ENCODE measurements around the gene BTBD10. TPM values are rescaled to one million over a fixed set of nuclear protein-coding genes. Genes with fewer than 3 reads are reported as not detected.

The BTBD10 gene
- total and polyA plus RNA-seq, 2 experiments from 2014 or later, result 21.3 to 44.1 TPM

DNA sequence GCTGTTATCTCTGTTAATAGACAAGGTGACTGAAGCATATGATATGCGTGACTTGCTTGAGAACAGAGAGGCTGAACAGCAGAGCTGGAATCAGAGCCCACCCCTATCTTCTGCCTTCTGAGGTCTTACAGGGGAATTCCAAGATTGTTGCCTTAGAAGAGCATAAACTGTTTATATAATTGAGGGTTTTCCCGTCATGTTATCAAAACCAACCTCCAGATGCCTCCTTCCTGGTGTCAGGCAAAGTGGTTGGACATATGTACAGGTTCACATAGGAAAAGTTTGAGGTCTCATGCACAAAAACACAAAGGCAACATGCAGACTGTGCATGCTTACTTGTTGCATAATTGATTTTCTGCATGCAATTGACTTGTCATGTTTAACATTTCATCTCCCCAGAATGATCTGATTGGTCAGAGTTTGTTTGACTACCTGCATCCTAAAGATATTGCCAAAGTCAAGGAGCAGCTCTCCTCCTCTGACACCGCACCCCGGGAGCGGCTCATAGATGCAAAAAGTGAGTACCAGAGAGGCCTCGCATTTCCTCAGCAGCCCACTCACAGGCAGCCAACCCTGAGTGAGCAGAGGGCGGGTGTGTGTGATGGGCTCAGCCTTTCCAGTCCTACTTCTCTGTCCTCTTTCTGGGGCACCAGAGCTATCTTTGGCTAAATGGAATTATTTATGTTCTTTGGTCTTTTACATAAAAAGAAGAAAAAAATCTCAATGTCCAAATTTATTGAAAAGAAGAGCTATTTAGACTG is 96.6 kb downstream of the BTBD10 start:
- H3K27me3 ChIP-seq, result no peaks in the 10 kb centered on the region
- no peaks in the 10 kb centered on the region for H4K20me1 ChIP-seq (ENCODE audit: insufficient read depth, poor library complexity, severe bottlenecking)
- 95% methylated on average over 7 of the region's 7 CpGs for WGBS (ENCODE audit: low lambda C conversion rate, missing lambda C conversion rate)
- H3K27ac ChIP-seq, result no peak overlapping the region
- no peaks in the 10 kb centered on the region for H3K9me2 ChIP-seq (replicated peaks; ENCODE audit: insufficient read depth)
- DNase-seq (ENCODE audit: low spot score), result no peak
- no peaks in the 10 kb centered on the region for H3K36me3 ChIP-seq (replicated peaks; ENCODE audit: insufficient read depth, low read depth)
- H3K4me1 ChIP-seq (ENCODE audit: insufficient read depth), result no peaks in the 10 kb centered on the region
- H2AFZ ChIP-seq, result no peak overlapping the region
- no peak overlapping the region for H3K4me3 ChIP-seq
- H3K4me2 ChIP-seq, result no peak overlapping the region
- H3K79me2 ChIP-seq, result no peaks in the 10 kb centered on the region
- H3K9me3 ChIP-seq (ENCODE audit: low read depth), result no peaks in the 10 kb centered on the region
- no peak for TF ChIP-seq EZH2phosphoT487 (IDR thresholded peaks at IDR 0.05; ENCODE audit: low read depth, severe bottlenecking, unreplicated experiment)
- no peak for TF ChIP-seq EZH2 (IDR thresholded peaks at IDR 0.05; ENCODE audit: borderline replicate concordance)
- TF ChIP-seq, protein P1, sequence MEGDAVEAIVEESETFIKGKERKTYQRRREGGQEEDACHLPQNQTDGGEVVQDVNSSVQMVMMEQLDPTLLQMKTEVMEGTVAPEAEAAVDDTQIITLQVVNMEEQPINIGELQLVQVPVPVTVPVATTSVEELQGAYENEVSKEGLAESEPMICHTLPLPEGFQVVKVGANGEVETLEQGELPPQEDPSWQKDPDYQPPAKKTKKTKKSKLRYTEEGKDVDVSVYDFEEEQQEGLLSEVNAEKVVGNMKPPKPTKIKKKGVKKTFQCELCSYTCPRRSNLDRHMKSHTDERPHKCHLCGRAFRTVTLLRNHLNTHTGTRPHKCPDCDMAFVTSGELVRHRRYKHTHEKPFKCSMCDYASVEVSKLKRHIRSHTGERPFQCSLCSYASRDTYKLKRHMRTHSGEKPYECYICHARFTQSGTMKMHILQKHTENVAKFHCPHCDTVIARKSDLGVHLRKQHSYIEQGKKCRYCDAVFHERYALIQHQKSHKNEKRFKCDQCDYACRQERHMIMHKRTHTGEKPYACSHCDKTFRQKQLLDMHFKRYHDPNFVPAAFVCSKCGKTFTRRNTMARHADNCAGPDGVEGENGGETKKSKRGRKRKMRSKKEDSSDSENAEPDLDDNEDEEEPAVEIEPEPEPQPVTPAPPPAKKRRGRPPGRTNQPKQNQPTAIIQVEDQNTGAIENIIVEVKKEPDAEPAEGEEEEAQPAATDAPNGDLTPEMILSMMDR (IDR thresholded peaks at IDR 0.05; ENCODE audit: poor library complexity), result no peak

DNA sequence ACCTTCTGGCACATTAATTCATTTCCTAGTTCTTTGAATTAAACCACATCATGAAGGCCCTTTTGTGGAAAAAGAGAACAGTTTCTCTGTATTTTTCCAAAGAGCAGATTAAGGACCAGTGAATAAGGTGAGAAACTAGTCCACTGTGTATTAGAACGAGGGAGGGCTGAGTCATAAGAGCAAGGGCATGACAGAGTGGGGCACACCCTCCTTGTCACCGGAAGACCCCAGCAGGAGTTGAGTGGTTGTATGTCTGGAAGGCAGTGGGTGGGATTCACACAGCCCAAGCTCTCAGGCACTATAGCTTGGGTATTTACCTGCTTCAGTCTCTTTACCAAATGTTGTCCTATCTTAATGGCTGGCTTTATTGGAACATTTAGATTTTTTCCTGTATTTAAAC is 98.6 kb downstream of the BTBD10 start:
- no peak overlapping the region for H3K4me2 ChIP-seq
- no peak overlapping the region for H2AFZ ChIP-seq
- no peak overlapping the region for H3K27ac ChIP-seq
- no peaks in the 10 kb centered on the region for H3K79me2 ChIP-seq
- no peaks in the 10 kb centered on the region for H3K9me3 ChIP-seq (ENCODE audit: low read depth)
- H3K27me3 ChIP-seq, result no peaks in the 10 kb centered on the region
- no peaks in the 10 kb centered on the region for H3K36me3 ChIP-seq (replicated peaks; ENCODE audit: insufficient read depth, low read depth)
- no peaks in the 10 kb centered on the region for H3K9me2 ChIP-seq (replicated peaks; ENCODE audit: insufficient read depth)
- 71% methylated on average over 2 of the region's 2 CpGs for WGBS (ENCODE audit: low lambda C conversion rate, missing lambda C conversion rate)
- no peaks in the 10 kb centered on the region for H4K20me1 ChIP-seq (ENCODE audit: insufficient read depth, poor library complexity, severe bottlenecking)
- no peak for TF ChIP-seq EZH2 (IDR thresholded peaks at IDR 0.05; ENCODE audit: borderline replicate concordance)
- no peak for TF ChIP-seq EZH2phosphoT487 (IDR thresholded peaks at IDR 0.05; ENCODE audit: low read depth, severe bottlenecking, unreplicated experiment)
- TF ChIP-seq, protein P1 (IDR thresholded peaks at IDR 0.05; ENCODE audit: poor library complexity), result no peak
- no peak for DNase-seq (ENCODE audit: low spot score)
- no peaks in the 10 kb centered on the region for H3K4me1 ChIP-seq (ENCODE audit: insufficient read depth)
- no peak overlapping the region for H3K4me3 ChIP-seq

DNA sequence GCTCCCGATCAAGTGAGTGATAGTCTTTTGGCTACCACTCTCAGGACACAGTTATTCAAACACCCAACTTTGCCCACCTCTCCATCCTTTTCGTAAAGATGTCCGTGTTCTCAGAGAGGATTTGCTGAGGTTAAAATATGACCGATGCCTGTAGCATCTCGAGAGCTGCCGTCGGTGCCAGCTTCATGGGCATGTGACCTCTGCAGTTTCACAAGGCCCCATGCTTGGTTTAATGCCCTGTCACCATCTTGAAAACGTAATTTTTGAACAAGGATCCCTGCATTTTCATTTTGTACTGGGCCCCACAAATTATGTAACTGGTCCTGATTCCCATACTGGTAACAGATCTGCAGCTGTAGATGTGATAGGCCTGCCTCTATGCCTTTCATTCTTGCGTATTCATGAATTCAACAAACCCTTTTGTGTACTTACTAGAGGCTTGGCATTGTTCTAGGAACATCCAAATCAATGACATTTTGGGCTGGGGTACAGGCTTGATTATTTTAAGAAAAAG is 100.4 kb downstream of the BTBD10 start:
- no peaks in the 10 kb centered on the region for H3K9me3 ChIP-seq (ENCODE audit: low read depth)
- no peak overlapping the region for H3K27ac ChIP-seq
- no peaks in the 10 kb centered on the region for H4K20me1 ChIP-seq (ENCODE audit: insufficient read depth, poor library complexity, severe bottlenecking)
- TF ChIP-seq EZH2 (IDR thresholded peaks at IDR 0.05; ENCODE audit: borderline replicate concordance), result no peak
- TF ChIP-seq, protein P1 (IDR thresholded peaks at IDR 0.05; ENCODE audit: poor library complexity), result no peak
- no peak for TF ChIP-seq EZH2phosphoT487 (IDR thresholded peaks at IDR 0.05; ENCODE audit: low read depth, severe bottlenecking, unreplicated experiment)
- H3K27me3 ChIP-seq, result no peaks in the 10 kb centered on the region
- no peaks in the 10 kb centered on the region for H3K36me3 ChIP-seq (replicated peaks; ENCODE audit: insufficient read depth, low read depth)
- no peaks in the 10 kb centered on the region for H3K4me1 ChIP-seq (ENCODE audit: insufficient read depth)
- no peak overlapping the region for H2AFZ ChIP-seq
- H3K4me3 ChIP-seq, result no peak overlapping the region
- no peak for DNase-seq (ENCODE audit: low spot score)
- no peak overlapping the region for H3K4me2 ChIP-seq
- no peaks in the 10 kb centered on the region for H3K9me2 ChIP-seq (replicated peaks; ENCODE audit: insufficient read depth)
- WGBS (ENCODE audit: low lambda C conversion rate, missing lambda C conversion rate), result 95% methylated on average over 9 of the region's 9 CpGs
- no peaks in the 10 kb centered on the region for H3K79me2 ChIP-seq
